Measurements from ENCODE around the gene KRTAP5-3. TPM values are rescaled to one million over a fixed set of nuclear protein-coding genes. Genes with fewer than 3 reads are reported as not detected.
"Not testable (repeated sequence)": the region's sequence is repeated elsewhere in the genome, so short reads cannot be mapped to it uniquely, and the experiment has no call there.

Gene KRTAP5-3
- total RNA-seq, 1 donor from 2014 or later, result not detected

DNA sequence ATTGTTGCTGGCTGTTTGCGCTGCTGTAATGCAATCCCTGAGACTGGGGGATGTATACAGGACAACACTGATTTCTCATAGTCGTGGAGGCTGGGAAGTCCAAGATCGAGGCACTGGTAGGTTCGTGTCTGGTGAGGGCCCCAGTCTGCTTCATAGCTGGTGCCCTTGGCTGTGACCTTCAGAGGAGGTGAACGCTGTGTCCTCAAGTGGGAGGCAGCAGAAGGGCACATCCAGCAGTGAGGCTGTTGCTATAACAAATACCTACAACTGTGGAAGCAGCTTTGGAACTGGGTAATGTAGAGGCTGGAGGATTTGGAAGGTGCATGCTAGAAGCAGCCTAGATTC lies 42.6 kb upstream of the KRTAP5-3 start:
- no peak for DNase-seq (ENCODE audit: low read depth)
- TF ChIP-seq, protein P1, sequence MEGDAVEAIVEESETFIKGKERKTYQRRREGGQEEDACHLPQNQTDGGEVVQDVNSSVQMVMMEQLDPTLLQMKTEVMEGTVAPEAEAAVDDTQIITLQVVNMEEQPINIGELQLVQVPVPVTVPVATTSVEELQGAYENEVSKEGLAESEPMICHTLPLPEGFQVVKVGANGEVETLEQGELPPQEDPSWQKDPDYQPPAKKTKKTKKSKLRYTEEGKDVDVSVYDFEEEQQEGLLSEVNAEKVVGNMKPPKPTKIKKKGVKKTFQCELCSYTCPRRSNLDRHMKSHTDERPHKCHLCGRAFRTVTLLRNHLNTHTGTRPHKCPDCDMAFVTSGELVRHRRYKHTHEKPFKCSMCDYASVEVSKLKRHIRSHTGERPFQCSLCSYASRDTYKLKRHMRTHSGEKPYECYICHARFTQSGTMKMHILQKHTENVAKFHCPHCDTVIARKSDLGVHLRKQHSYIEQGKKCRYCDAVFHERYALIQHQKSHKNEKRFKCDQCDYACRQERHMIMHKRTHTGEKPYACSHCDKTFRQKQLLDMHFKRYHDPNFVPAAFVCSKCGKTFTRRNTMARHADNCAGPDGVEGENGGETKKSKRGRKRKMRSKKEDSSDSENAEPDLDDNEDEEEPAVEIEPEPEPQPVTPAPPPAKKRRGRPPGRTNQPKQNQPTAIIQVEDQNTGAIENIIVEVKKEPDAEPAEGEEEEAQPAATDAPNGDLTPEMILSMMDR (IDR thresholded peaks at IDR 0.05; ENCODE audit: insufficient read depth, low read length, poor library complexity, severe bottlenecking), result no peak

DNA sequence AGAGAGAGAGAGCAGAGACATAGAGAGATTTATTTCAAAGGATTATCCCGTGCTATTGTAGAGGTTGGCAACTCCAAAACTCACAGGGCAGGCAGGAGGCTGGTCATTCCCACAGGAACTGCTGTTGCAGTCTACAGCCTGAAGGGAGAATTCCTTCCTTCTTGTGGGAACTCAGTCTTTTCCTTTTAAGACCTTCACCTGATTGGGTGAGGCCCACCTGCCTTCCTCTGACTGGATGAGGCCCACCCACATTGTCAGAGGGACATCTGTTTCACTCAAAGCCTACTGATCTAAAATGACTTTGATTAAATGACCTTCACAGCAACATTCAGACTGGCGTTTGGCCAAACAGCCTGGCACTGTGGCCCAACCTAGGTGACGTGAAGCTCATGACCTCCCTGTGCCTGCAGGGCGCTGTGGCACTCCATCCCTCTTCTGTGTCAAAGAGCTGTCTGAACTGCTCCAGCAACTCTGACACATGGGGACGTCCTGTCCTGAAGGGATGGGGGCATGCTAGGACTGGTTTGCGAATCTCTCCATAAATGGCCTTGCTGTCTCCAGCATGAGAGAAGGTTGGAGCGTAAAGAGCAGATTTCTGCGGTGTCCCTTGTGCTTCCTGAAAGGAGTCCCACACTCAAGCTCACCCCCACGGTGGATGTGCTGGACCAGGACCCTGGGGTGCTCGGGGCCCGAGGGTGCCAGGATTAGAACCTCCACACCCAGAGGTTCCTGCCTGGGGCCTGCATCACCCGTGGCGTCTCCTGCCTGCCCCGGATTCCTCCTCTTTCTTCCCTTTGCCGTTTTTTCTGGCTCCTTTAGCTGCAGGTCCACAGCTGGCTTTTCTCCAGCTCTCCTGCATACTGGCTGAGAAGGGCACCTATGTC lies 42.0 kb upstream of the KRTAP5-3 start:
- TF ChIP-seq, protein P1 (IDR thresholded peaks at IDR 0.05; ENCODE audit: insufficient read depth, low read length, poor library complexity, severe bottlenecking), result no peak
- no peak overlapping the region for H3K4me3 ChIP-seq (ENCODE audit: low read depth, low read length)
- peaks cover 33% of the 10 kb centered on the region for H3K27me3 ChIP-seq (ENCODE audit: control insufficient read depth, insufficient read depth, low read length)
- no peak for DNase-seq (ENCODE audit: low read depth)
- no peaks in the 10 kb centered on the region for H3K36me3 ChIP-seq (ENCODE audit: control insufficient read depth, insufficient read depth, low read length)

More for the DNA sequence above, 42.6 kb upstream of the KRTAP5-3 start:
- H3K27me3 ChIP-seq (ENCODE audit: control insufficient read depth, insufficient read depth, low read length), result peaks cover 32% of the 10 kb centered on the region
- no peak overlapping the region for H3K4me3 ChIP-seq (ENCODE audit: low read depth, low read length)
- H3K36me3 ChIP-seq (ENCODE audit: control insufficient read depth, insufficient read depth, low read length), result no peaks in the 10 kb centered on the region

DNA sequence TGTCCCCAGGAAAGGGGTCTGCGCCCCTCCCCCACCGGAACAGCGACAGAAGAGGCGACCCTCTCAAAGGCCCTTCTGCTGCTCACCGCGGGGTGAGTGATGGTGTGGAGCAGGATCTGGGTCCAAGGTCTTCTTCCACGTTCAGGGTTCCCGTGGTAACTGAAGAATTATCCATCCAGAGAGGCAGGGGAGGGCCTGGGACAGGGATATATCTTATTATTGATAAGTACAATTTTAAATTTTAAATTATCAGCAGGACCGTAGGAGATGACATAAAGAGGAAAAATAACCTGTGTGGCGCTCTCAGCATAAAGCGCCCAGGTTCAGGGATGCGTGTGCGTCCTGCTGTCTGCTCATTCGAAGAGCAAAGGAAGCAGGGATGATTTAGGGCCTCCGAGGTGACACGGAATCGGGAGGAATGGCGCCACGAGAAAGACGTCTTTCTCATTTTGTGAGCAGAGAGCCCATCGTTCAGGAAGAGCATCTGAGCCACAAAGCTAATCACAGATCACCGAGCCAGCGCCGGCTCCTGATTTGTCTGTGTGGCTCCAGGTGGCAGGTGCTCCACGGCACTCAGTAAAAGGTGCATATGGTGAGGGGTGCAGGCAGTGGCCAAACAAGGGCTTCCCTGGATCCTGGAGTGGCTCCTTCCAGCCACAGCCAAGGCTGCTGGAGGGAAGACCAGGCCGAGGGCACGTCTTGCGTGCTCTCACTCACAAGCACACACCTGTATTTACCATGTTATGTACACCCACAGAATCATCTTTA lies 40.6 kb upstream of the KRTAP5-3 start:
- H3K36me3 ChIP-seq (ENCODE audit: control insufficient read depth, insufficient read depth, low read length), result no peaks in the 10 kb centered on the region
- H3K4me3 ChIP-seq (ENCODE audit: low read depth, low read length), result no peak overlapping the region
- DNase-seq (ENCODE audit: low read depth), result no peak
- TF ChIP-seq, protein P1 (IDR thresholded peaks at IDR 0.05; ENCODE audit: insufficient read depth, low read length, poor library complexity, severe bottlenecking), result no peak
- H3K27me3 ChIP-seq (ENCODE audit: control insufficient read depth, insufficient read depth, low read length), result peaks cover 33% of the 10 kb centered on the region

DNA sequence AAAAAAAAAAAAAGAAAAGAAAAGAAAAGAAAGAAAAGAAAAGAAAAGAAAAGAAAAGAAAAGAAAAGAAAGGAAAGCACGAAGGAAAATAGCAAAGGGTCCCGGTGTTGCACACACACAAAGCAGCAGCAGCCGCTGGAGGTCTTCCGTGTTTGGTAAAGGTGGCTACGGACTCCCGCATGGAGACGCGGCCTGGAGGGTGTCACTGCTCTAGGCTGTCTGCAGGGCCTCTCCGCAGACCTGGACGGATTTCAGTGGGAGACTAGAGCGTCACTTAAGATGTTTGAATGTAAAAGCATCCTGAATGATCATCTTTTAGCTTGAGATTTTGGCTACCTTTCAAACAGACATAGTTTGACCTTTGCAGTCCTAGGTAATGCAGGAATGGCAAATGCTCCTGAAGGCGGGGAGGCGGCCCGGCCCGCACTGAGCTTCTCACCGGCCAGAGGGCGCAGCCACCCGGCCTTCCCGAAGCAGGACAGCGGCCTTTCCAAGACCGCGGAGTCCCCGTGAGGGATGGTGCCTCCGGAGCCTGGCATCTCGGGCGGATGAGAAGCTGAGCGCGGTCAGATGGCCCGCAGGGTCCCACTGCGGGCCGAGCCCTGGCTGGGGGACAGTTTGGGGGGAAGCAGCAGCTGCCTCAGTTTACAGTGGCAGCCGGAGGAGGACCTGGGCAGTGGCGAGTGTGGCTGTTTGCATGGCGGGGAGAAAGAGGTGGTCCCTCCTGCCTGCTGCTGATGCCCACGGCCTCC lies 39.8 kb upstream of the KRTAP5-3 start:
- TF ChIP-seq, protein P1 (IDR thresholded peaks at IDR 0.05; ENCODE audit: insufficient read depth, low read length, poor library complexity, severe bottlenecking), result no peak
- Histone ChIP-seq H3K27me3 (ENCODE audit: control insufficient read depth, insufficient read depth, low read length) (peaks cover 27% of the 10 kb centered on the region), H3K36me3 (ENCODE audit: control insufficient read depth, insufficient read depth, low read length) (no peaks in the 10 kb centered on the region), H3K4me3 (ENCODE audit: low read depth, low read length) (no peak overlapping the region)
- no peak for DNase-seq (ENCODE audit: low read depth)

DNA sequence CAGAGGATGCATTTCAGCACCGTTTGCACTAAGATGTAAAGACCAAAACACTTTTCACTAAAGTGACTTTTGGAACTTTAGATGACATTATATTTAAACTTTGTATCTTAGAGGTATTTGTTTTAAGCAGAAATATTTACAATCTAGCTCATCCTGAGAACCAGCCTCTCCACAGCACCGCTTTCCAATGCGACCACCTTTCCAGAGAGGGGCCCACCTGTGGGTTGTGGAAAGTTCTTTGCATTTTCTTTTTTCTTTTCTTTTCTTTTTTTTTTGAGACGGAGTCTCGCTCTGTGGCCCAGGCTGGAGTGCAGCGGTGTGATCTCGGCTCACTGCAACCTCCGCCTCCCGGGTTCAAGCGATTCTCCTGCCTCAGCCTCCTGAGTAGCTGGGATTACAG lies 38.3 kb upstream of the KRTAP5-3 start:
- not testable (repeated sequence) for H3K36me3 ChIP-seq (ENCODE audit: control insufficient read depth, insufficient read depth, low read length); H3K4me3 ChIP-seq (ENCODE audit: low read depth, low read length); DNase-seq (ENCODE audit: low read depth)
- peaks cover 20% of the 10 kb centered on the region for H3K27me3 ChIP-seq (ENCODE audit: control insufficient read depth, insufficient read depth, low read length)

DNA sequence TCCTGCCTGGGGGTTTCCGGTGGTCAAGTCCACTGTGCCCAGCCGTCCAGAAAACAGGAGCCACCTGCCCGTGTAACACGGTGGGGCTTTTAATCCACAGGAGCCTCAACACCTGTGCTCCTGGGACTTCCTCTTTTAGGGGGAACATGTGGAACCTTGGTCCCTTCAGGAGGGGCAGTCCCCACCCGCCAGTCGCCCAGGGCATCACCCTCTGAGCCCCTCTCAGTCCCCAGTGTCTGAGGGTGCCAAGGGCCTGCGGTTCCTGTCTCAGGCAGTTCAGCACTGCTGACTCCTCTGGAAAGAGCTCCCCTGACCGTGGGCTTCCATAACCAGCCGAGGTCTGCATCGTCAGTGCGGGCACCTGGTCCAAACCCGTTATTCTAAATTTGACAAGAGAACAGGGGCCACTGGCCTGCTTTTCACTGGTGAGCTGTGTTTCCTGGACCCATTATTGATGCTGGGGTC lies 37.1 kb upstream of the KRTAP5-3 start:
- DNase-seq (ENCODE audit: low read depth), result no peak
- Histone ChIP-seq H3K4me3 (ENCODE audit: low read depth, low read length) (no peak overlapping the region), H3K36me3 (ENCODE audit: control insufficient read depth, insufficient read depth, low read length) (no peaks in the 10 kb centered on the region), H3K27me3 (ENCODE audit: control insufficient read depth, insufficient read depth, low read length) (peaks cover 17% of the 10 kb centered on the region)
- TF ChIP-seq, protein P1 (IDR thresholded peaks at IDR 0.05; ENCODE audit: insufficient read depth, low read length, poor library complexity, severe bottlenecking), result no peak

Data from kidney epithelial cell (primary cell).